Left renal cortex interstitium (tissue), 4 donors: ENCODE results near the gene LILRA6. TPM values are rescaled to one million over a fixed set of nuclear protein-coding genes. Genes with fewer than 3 reads are reported as not detected.

ENCODE experiments used
- DNase-seq, 4 donors: peaks; one replicate each; pipeline ENCODE4 v3.0.0-alpha.2; 2013; ENCODE audit warnings: low read depth in 4 of 4, low spot score in 2 of 4, missing footprints in 1 of 4
- polyA plus RNA-seq, 4 donors: library from polyadenylated mRNA; unstranded; fragments of 120-200 nt; gene quantifications; one replicate each; pipeline ENCODE4 v1.2.1, GENCODE V29; 2013; ENCODE audit not compliant: insufficient read length in 4 of 4

LILRA6 gene
- polyA plus RNA-seq, 4 donors, result 0.38 to 0.92 (median 0.65) TPM

- DNase-seq, result peak; percentile 97 to 99 (median 98)
Measured at GRCh38 chr19:54190503-54191010, 52.0 kb downstream of the LILRA6 start.

- DNase-seq, result peak; percentile 99 to 100 (median 100)
Measured at GRCh38 chr19:54189735-54190502, 52.7 kb downstream of the LILRA6 start.

GRCh38 chr19:54189145-54189734, 53.4 kb downstream of the LILRA6 start, which contains the start of gene MBOAT7:
TSS of gene MBOAT7 (minus strand) at chr19:54189580. CDS start at chr19:54188508, 1,072 bp downstream.
- no peak for DNase-seq

GRCh38 chr19:54188215-54188871, 54.2 kb downstream of the LILRA6 start:
- no peak for DNase-seq

- no peak for DNase-seq
Measured at GRCh38 chr19:54186934-54187381, 55.6 kb downstream of the LILRA6 start.

Other genes with a start within 250 kb of the LILRA6 start
- gene VSTM1, start 178.9 kb downstream of the LILRA6 start, polyA plus RNA-seq, result under 1 TPM in 3 of 4 donors, not detected in 1; 0.22 to 0.34 (median 0.27) TPM
- gene TARM1, start 161.4 kb downstream of the LILRA6 start, polyA plus RNA-seq, result under 1 TPM in 2 of 4 donors, not detected in 2; 0.22 to 0.33 TPM
- gene OSCAR, start 142.0 kb downstream of the LILRA6 start, polyA plus RNA-seq, result under 1 TPM; 0.30 to 0.47 (median 0.36) TPM
- gene NDUFA3, start 139.9 kb downstream of the LILRA6 start, polyA plus RNA-seq, result 100 to 1,000 TPM in 3 of 4 donors, 10 to 100 TPM in 1; 87.1 to 188 (median 133) TPM
- 10 to 100 TPM; 13.1 to 23.6 (median 20.1) TPM for gene TFPT, start 127.1 kb downstream of the LILRA6 start, polyA plus RNA-seq
- gene PRPF31, start 127.0 kb downstream of the LILRA6 start, polyA plus RNA-seq, result 10 to 100 TPM; 69.5 to 75.8 (median 71.8) TPM
- gene CNOT3, start 105.0 kb downstream of the LILRA6 start, polyA plus RNA-seq, result 10 to 100 TPM; 66.6 to 74.0 (median 69.4) TPM
- 10 to 100 TPM in 1 of 4 donors, 1 to 10 TPM in 3; 7.8 to 11.1 (median 9.7) TPM for gene LENG1, start 83.1 kb downstream of the LILRA6 start, polyA plus RNA-seq
- gene TMC4, start 69.6 kb downstream of the LILRA6 start, polyA plus RNA-seq, result 10 to 100 TPM; 27.1 to 48.0 (median 36.6) TPM
- gene MBOAT7, start 53.2 kb downstream of the LILRA6 start, polyA plus RNA-seq, result 10 to 100 TPM; 48.8 to 93.3 (median 80.8) TPM
- 10 to 100 TPM; 47.0 to 72.4 (median 58.4) TPM for gene TSEN34, start 51.5 kb downstream of the LILRA6 start, polyA plus RNA-seq
- 1,000 to 10,000 TPM; 1,470 to 2,055 (median 1,604) TPM for gene RPS9, start 41.9 kb downstream of the LILRA6 start, polyA plus RNA-seq
- 1 to 10 TPM in 3 of 4 donors, under 1 TPM in 1; 0.47 to 2.2 (median 1.3) TPM for gene LILRB3, start 19.8 kb downstream of the LILRA6 start, polyA plus RNA-seq
- gene LILRB5, start 14.5 kb upstream of the LILRA6 start, polyA plus RNA-seq, result 1 to 10 TPM; 2.1 to 2.8 (median 2.3) TPM
- 1 to 10 TPM in 3 of 4 donors, under 1 TPM in 1; 0.88 to 1.8 (median 1.5) TPM for gene LILRB2, start 38.3 kb upstream of the LILRA6 start, polyA plus RNA-seq
- gene LILRA5, start 70.4 kb upstream of the LILRA6 start, polyA plus RNA-seq, result 1 to 10 TPM in 1 of 4 donors, under 1 TPM in 3; 0.24 to 1.2 (median 0.49) TPM
- gene LILRA4, start 96.4 kb upstream of the LILRA6 start, polyA plus RNA-seq, result under 1 TPM in 2 of 4 donors, not detected in 2; 0.16 to 0.17 TPM
- gene LAIR1, start 122.1 kb upstream of the LILRA6 start, polyA plus RNA-seq, result 1 to 10 TPM; 3.4 to 5.6 (median 4.0) TPM
- gene TTYH1, start 172.7 kb upstream of the LILRA6 start, polyA plus RNA-seq, result 10 to 100 TPM in 3 of 4 donors, 1 to 10 TPM in 1; 5.6 to 14.1 (median 10.6) TPM
- 100 to 1,000 TPM in 2 of 4 donors, 10 to 100 TPM in 2; 74.5 to 284 (median 154) TPM for gene LENG8, start 206.4 kb upstream of the LILRA6 start, polyA plus RNA-seq
- 1 to 10 TPM; 1.8 to 3.4 (median 2.5) TPM for gene LENG9, start 221.0 kb upstream of the LILRA6 start, polyA plus RNA-seq
- gene CDC42EP5, start 230.5 kb upstream of the LILRA6 start, polyA plus RNA-seq, result 10 to 100 TPM; 26.9 to 79.1 (median 37.6) TPM